ENCODE data around the gene RNASEL.

RNASEL gene

DNA sequence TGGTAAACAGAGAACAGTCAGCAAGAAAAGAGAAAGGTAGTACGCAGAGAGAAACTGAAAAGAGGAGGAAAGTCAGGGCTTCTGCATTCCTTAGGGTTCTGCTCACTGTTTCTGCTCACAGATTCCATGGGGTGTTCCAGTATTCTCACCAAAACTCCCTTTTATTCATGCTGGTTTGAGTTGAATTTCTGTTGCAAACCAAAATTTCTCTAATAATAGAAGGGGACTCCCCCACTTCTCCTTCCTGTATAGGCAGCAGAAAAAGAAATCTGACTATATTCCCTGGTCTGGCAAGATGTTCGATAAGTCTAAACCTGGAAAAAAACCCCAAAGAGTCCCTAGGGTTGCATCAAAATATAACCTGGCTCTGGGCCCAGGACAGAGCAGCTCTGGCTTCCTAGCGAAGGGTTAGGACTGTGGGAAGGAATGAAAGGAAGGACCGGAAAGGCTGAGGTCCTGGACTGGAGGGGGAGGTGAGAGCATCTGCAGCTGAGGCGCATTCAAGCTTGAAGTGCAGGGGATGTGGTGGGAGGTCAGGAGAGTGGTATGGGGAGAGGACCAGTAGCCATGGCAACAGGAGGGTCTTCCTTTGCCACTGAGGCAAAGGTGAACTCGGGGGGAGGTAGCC lies 34.0 kb upstream of the RNASEL start:
- DNase-seq: no peak

DNA sequence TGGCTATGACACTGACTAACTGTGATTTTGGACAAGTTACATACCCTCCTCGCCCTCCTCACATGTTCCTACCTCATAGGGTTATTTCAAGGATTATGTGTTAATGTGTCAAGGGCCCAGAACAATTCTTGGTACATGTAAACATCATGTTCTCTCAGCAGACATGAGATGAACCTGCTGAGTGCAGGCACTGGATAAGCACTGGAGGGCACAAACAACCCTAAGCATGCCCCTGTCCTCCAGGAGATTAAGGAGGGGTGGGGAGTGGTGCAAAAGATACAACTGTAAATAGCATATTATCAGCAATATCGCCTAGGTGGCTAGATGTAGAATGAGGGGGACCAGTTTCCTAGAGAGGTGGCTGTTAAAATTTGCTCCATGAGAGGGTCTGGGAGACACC lies 32.9 kb upstream of the RNASEL start:
- DNase-seq: no peak

DNA sequence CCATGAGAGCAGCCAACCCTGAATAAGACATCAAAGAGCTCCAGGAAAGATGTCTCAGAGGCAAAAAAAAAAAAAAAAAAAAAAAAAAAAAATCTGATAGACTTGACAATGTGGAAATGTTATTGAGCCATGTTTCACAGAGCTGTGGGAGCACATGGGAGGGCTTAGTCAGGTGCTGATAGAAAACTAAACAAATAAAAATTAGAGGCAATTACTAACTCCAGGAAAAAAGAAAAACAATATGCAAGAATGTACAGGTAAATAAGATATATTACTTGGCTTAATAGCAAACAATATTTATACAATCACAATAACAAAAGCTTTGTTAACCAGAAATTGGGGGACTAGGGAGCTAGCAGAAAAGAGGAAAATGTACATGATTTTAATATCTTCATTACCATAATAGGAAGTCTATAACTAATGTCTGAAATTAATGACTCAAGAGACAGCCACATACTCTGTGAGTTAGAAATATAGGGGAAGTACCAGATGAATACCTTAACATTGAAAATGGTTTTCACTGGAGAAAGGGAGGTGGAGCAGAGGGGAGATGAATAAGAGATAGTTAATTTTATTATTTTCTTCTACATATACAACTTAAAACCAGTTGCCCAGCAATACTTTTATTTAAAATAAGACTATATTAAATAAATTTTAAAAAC lies 32.0 kb upstream of the RNASEL start:
- DNase-seq: no peak

DNA sequence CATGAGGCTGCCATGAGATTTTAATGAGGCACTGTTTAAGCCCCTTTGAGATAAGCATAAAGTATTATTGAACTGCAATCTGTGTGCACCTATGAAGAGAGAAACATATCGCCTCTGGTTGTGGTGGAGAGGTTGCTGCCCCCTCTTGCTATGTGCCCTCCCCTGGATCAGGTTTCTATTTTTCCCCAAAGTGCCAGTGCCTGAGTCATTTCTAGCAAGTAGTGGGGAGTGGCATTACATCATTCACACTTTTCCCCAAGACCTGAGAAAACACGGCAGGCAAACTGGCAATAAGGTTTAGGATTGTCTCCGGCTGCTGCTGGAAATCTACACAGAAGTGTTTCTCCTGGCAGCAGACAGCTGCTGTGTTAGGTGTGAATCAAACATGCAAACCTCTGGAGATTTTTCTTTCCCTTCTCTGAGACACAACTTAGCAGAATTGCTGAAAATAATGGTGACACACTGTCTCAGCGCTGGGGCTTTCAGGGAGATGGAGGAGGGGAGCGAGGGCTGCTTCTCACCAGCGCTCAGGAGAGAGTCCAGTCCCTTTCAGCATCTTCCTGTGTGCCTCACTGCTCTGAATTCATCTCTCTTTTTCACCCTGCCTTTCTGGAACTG lies 28.8 kb upstream of the RNASEL start:
- DNase-seq: no peak

DNA sequence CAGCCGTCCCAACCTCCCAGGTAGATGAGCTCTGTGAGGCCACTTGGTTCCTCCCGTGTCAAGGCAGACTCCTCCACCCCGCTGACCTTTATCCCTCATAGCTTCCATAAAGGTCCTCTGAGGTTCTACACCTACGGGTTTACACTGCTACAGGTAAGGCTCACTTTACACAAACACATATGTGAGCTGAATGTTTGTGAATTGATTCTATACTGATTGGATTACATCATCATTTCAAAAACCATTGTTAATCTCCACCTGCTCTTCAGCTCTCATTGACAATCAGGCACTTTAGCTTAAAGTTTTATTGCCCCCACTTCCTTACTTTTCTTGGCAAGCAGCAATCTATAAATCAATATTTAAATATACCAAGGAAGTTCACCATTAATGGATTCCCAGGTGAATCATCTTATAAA lies 28.0 kb upstream of the RNASEL start:
- DNase-seq: no peak

DNA sequence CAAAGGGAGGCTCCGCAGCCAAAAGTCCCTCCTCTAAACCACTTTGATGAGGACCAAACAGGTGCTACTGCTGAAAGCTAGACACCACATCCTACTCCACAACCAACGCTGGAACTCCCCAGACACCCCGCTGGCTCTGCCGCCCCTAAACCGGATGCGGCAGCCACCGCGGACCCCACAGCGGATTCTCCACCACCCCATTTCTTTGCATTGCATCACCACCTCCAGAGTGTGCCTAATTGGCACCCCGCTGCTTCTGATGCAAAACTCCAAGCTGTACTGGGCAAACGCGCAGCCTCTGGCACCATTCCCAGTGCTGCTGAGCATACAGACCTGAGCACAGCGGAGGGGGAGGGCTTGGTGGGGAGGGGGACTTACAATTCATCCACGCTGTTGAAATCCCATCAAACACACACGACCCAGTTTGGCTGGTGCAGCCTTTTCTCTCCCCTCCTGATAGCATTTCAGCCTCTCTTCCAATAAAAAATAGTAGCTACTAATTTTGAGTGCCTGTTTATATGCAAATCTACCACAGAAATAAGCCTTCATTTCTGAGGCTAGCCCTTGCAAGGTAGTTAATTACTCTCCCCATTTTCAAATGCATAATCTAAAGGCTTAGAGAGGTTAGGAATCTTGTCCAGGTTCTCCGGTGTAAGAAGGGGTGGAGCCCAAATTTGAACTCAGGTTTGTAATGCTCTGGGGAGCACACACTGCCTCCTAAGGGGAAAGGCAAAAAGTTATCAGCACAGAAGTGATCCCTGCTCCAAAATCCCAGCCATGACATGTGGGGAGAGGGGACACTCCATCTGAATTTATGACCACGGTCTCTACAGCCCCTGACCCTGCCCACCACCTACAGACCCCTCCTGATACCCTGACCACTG lies 27.3 kb upstream of the RNASEL start:
- peak; percentile 42 for DNase-seq

DNA sequence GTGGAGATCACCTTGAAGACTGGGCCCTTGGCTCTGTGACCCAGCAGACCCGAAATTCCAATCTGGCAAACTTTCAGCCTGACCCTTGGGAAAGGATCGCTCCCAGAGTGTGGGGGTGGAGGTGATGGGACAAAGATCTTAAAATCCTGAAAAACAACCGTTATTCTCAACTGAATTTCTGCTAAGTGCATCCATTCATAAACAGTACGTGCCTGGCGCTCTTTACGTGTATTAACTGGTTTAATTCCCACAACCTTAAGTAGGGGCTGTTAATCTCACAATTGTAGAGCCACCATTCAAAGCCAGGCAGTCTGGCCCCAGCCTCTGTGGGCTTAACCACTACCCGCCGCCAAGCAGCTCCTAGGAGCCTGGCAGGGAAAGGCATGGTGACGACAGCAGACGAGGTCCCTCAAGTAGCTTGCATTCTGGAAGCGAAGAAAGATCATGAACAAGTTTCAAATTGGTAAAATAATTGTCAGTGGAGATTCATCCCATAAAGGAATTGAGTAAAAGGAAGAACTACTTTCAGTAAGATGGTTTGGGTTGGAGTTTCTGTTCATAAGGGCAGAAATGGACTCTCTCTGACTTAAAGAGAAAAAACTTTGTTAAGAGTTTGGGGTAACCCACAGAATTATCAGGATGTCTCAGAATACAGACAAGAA lies 26.5 kb upstream of the RNASEL start:
- no peak for DNase-seq

DNA sequence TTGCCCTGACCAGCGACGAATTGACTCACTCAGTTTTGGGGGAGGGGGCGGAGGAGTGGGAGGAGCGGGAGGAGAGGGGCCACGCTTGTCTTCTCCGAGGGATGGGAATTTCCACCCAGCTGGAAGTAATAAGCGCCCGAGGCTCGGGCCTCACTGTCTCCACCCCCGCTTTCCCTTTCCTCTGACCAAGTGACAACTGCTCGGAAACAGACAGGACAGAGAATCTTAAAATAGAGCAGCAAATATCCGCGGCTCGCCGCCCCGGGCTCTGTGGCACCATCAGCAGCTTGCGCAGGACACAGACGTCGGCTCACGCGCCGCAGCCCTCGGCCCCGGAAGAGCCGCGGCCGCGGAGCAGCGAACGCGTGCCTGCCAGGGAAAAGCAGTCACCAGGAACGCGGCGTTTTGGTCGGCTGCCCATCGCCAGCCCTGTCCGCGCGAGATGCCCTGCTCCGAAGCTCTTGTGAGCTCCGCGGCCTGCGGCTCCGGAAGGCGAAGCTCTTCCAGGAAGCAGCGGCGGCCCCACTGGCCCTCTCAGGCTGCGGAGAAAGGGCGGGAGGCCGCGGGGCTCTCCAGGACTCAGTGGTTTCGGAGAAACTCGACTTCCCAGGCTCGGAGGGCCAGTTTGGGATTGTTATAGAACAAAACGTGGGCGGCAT lies 25.9 kb upstream of the RNASEL start:
- peak; percentile 93 for DNase-seq

DNA sequence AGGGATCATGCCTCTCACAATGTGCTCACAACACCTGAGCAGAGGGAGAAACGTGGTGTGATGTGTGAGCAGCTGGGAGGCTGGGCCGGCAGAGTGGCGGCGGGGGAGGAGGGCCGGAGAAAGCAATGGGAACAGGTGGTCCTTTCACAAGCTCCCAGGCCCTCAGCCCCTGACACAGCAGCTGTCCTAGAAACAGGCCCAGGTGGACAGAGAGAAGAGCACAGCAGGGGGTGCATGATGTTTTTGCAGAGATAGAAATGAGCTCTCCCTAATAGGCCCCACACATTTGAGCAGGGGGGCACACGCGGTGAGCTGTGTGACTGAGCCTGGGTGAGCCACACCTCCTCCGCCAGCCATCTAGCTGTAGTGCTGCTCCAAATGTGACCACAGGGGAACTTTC lies 22.7 kb upstream of the RNASEL start:
- no peak for DNase-seq

DNA sequence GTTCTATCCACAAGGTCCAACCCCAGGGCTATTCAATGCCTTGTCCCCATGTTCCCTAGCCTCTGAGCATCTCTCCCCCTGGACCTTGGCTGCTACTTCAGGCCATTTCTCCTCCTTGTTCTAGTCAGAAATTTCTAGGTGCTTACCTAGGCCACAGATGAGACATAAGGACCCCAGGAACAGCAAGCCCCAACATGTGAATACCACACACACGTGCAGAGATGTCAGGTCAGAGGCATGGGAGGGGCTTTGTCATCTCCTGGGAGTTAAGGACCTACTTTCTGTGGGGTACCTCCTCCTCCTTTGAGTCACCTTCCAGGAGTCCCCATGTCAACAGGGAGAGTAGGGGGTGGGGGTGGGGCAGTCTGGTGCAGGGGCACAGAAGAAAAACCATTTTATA lies 22.3 kb upstream of the RNASEL start:
- no peak for DNase-seq

DNA sequence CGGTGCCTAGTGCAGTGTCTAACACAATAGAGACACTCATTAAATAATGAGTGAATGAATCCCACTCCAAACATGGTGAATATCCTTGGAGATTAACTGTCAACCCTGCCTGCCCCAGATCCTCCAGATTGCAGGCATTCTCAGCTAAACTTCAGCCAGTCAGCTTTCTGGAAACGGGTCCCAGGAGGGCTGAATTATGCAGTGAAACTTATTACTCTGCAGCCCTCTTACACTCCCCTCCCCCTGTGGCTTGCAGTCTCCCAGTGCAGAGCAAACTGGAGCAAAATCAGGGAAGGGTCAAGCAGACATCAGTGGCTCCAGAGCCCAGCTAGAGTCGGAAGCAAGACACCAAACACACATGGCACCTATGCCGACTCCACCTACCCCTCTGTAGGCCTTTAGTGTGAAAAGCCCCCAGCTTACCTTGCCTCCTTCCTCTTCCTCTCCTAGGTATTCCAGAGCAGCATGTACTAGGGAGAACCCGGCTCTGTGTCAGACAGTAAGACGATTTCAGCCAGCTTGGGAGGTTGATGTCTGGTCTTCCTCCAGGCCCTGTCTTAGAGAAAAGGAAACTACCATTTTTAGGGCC lies 21.6 kb upstream of the RNASEL start:
- no peak for DNase-seq

DNA sequence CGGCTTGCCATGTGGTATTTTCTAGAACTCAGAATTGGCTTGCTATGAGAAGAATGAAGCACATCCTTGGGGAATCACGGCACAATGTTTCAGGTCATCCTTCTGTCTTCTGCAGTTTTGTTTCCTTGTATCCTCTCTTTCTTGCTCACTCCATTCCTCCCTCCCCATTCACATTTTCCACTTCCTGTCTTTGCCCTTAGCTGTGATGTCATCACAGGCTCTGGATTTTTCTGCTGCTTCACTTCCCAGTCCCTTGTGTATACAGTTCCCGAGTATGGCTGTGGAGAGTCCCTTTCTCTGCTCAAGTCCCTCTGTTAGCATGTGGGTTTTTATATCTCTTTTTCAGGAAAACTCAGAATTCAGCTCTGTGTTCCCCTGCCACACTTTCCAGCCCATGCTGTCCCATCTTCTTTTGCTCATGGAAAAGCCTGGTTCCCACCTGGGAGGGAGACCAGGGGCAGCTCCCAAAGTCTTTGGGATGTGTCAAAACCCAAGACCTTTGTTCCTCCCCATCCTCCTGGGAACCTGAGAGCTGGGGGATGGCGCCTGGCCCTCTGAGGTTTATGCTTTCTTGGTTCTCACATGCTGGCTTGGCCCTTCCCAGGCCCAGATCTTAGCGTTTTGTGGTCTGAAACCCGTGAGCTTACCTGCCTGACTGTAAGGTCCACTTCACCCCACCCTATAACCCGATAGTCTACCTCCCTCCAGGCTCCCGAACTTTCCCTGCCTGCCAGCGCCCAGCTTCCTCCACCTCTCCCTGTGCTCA lies 20.0 kb upstream of the RNASEL start:
- DNase-seq: no peak

DNA sequence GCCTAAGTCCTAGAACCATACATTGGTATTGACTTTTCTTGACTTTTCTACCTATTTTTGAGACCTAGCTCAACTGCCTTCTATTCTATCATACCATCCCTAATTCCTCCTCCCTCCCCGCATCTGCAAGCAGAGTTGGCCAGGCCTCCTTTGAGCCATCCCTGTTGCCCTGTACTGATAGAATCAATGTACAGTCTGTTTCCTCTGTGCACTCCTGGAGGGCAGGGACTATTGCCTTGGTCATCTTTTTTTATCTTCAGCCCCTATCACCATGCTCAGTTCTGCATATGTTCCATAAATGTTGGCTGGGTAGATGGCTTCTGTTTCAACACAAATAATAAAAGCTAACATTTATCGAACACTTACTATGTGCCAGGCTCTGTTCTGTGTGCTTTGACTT lies 19.2 kb upstream of the RNASEL start:
- DNase-seq: no peak

DNA sequence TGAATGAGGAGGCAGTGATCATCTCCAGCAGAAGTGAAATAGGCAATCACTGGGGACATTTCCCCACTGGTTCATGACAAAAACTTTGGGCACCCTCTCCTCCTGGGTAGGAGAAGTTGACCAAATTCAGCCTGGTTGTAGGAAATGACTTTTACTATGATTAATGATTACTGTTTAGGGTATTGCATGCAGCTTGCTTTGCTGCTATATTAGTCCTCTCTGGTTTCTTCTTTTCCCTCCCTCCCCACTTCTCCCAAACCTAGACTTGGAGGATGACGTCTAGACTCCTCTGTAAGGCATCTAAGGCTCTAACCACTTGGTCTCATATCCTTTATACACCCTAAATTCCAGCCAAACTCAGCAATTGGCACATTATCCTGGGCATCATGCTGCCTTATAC lies 18.5 kb upstream of the RNASEL start:
- no peak for DNase-seq

DNA sequence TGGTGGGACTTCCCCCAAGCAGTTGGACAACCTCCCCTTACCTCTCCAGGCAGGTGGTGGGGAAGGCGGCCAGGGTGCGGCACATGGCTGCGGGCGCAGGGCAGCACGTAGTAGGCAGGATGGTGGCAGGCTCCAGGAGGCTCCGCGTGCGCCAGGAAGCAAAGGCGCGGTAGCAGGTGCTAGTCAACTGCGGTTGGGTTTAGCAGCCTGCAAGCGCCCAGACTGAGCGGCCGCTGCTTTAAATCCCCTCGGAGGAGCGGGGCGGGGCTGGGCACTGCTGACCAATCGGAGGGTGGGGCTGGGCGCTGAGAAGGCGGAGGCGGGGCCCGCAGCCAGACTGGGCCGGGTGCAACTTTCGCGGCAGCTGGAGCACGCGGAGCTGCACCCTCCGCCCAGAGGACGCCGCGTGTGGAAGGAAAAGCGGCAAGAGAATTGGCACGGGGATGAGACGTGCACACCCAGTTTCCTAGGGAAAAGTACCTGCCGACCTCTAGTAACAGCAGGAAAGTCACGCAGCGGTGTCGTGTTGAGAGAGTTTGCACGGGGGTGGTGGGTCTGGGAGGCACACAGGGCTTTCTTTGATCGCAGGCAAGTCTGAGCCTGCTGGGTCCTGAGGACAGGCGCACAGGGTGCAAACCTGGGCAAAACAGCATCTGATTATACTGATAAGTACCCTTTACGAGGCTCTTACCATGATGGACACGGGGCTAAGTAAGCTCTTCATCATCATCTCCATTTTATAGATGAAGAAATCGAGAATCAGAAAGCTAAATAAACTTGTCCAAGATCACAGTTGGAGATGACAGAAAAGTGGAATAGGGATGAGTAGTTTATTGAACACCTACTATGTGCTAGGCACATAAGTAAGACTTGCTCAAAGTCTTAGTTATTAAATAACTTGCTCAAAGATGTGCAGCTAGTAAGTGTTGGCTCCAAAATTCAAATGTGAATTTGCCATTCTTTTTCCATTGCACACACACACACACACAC lies 15.4 kb upstream of the RNASEL start, which contains the start of gene RGS16:
TSS of gene RGS16 (minus strand) at position 215 of the 990 bp plus-strand sequence. CDS start at position 85, 130 bp downstream.
- peak; percentile 79 for DNase-seq

DNA sequence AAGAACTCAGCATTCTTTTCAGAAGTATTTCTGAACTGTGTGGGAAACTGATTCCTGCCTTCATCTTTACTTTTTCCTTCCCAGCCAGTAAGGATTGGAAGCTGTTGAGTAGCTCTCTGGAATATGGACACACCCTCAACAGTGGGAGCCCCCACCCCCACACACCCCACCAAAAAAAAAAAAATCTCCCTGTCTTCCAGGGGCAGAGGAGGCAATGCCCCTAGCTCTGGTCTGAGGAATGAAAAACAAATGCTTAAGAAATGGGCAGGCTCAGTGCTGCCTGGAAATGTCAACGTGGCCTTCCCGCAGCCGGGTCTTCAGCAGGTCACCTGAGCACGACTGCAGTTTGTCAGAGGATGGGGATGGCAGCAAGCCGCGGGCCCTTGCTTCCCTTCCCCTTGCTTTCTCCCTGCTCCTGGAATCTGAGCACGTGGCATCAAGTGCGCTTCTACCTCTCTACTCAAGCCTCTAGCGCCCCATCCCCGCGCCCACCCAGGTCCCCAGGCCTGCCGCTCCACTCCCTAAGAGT lies 14.7 kb upstream of the RNASEL start:
- no peak for DNase-seq

DNA sequence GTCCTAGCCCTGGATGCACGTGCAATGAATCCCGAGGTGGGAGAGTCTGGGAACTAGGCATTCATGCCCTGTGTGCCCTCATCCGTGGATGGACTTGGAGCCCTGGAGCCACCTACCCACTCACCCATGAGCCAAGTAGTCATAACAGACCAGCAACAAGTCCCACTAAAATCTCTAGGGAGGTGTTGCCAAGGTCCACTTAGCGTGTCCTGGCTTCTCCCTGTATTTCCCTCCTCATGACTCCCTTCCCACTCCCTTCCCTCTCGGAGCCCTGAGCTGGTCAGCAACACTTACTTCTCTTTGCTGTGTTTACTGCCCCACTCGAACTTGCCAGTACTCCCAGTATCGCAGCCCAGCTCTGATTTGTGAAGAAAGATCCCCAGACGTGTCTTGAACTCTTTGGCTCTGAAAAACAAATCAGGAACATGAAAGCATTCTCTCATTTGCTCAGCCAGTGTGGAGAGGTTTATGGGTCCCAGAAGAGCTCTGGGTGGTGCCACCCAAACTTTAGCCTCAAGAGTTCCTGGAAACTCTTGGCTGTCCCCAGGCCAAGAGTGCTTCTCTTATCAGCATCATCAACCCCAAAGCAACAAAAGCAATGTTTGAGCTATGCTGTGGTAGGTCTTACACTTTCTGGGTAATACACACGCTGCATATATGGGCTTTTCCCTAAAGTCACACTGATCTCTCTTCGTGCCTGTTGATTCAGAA lies 14.0 kb upstream of the RNASEL start:
- no peak for DNase-seq

DNA sequence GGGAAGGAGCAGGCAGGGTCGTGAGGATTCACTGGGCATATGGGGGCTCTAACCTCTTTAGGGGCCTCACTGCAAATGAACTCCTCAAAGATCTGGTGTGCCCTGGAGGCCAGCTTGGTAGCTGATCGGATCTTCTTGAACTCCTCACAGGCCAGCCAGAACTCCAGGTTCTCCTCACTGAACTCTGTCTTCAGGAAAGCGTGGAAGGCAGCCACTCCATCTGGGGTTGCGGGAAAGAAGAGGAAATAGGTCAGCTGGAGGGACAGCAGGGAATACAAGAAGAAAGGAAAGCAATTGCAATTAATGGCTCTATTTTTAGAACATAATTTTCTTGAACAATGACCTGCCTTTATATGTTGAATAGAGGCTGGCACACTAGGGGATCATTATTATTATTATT lies 12.9 kb upstream of the RNASEL start:
- DNase-seq: no peak
